Neutrophil (primary cell): ENCODE measurements around the gene EEIG1.
A peak's percentile ranks its signal among the peaks of the same experiment; 100 is the strongest.

Experiments used
- H3K27ac ChIP-seq: fragments of 200-600 bp; sonication (generic); 2 replicates; pipeline ENCODE4 v1.5.1; 2016; ENCODE audit warnings: mild to moderate bottlenecking, moderate library complexity
- H3K27me3 ChIP-seq: fragments of 200-600 bp; sonication (generic); 2 replicates; pipeline ENCODE4 v1.6.0; 2016; ENCODE audit warnings: mild to moderate bottlenecking
- H3K36me3 ChIP-seq: fragments of 200-600 bp; sonication (generic); 2 replicates; pipeline ENCODE4 v1.5.1; 2017
- H3K4me1 ChIP-seq, 2 experiments: fragments of 200-600 bp in 1 of 2; sonication (generic) in 1 of 2; 1 replicate in 1 of 2; 2 replicates in 1 of 2; pipeline versions ENCODE4 v1.5.1 to v1.6.1; 2013 to 2016; ENCODE audit warnings: low read depth in 1 of 2, low read length in 1 of 2, mild to moderate bottlenecking in 1 of 2, moderate library complexity in 1 of 2; ENCODE audit not compliant: control insufficient read depth in 1 of 2, insufficient read depth in 1 of 2
- H3K4me3 ChIP-seq, 2 experiments: fragments of 200-600 bp in 1 of 2; sonication (generic) in 1 of 2; 1 replicate in 1 of 2; 2 replicates in 1 of 2; pipeline ENCODE4 v1.5.1; 2013 to 2016; ENCODE audit warnings: low read depth in 1 of 2, low read length in 1 of 2, mild to moderate bottlenecking in 1 of 2, moderate library complexity in 1 of 2
- H3K9me3 ChIP-seq: fragments of 200-600 bp; sonication (generic); 2 replicates; pipeline ENCODE4 v1.5.1; 2016
- TF ChIP-seq, protein P1 (sequence below): fragments of 200-600 bp; sonication (generic); IDR thresholded peaks from 2 replicates; pipeline ENCODE4 v1.5.1; 2016; ENCODE audit warnings: antibody characterized with exemption

EEIG1 gene

DNA sequence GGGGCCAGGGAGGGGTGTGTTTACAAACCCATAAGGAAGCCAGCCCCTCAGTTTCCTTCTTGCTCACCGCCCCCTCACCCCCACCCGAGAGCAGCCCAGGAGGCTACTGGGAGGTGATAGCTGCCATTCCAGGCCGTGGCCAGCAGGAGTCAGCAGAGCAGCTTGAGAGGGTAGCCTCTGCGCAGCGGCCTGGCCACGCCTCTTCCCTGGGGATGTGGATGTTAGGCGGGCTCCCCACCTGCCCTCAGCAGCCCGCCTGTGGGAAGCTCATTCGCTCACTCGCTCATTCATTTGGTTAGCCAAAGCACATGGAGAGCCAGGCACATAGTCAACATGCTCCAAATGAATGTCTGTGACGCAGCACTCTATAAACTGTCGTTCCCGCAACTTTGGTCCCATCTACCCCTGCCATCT lies 37.1 kb downstream of the EEIG1 start:
- H3K27ac ChIP-seq: no peak overlapping the region
- H3K36me3 ChIP-seq: no peaks in the 10 kb centered on the region
- H3K4me1 ChIP-seq: peaks cover 8 to 17% of the 10 kb centered on the region in 2 experiments
- no peaks in the 10 kb centered on the region for H3K9me3 ChIP-seq
- TF ChIP-seq, protein P1, sequence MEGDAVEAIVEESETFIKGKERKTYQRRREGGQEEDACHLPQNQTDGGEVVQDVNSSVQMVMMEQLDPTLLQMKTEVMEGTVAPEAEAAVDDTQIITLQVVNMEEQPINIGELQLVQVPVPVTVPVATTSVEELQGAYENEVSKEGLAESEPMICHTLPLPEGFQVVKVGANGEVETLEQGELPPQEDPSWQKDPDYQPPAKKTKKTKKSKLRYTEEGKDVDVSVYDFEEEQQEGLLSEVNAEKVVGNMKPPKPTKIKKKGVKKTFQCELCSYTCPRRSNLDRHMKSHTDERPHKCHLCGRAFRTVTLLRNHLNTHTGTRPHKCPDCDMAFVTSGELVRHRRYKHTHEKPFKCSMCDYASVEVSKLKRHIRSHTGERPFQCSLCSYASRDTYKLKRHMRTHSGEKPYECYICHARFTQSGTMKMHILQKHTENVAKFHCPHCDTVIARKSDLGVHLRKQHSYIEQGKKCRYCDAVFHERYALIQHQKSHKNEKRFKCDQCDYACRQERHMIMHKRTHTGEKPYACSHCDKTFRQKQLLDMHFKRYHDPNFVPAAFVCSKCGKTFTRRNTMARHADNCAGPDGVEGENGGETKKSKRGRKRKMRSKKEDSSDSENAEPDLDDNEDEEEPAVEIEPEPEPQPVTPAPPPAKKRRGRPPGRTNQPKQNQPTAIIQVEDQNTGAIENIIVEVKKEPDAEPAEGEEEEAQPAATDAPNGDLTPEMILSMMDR: peak; percentile 93
- no peak overlapping the region for H3K4me3 ChIP-seq
- no peaks in the 10 kb centered on the region for H3K27me3 ChIP-seq

DNA sequence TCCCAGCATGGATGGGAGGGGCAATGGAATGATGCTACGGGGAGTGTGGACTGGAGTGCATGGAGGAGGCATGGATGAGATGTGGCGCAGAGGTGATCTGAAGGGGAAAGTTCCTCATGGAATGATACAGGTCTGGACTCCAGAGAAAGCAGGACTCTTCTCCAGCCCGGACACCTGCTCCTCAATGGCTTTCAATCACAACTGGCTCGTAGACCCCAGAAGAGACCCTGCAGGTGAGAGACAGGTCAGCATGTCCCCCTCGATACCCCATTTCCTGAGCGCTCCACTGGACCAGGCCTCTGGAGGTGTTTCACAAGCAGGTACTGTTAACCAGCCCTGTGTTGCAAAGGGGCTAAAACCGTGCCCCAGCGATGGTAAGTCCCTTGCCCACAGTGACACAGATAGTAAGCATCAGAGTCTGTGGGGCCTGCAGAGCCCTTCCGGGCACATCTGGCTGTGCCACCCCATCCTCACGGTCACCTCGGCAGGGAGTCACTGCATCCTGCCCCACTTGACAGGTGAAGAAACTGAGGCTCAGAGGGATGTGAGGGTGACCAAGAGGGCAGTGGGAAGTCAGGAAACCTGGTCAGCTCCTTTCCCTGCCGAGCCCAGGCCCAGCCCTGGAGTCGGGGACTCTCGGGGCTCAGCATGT lies 37.7 kb downstream of the EEIG1 start:
- Histone ChIP-seq H3K36me3 (no peaks in the 10 kb centered on the region), H3K4me3 (no peak overlapping the region), H3K27ac (no peak overlapping the region), H3K27me3 (no peaks in the 10 kb centered on the region), H3K9me3 (no peaks in the 10 kb centered on the region), H3K4me1 (peaks cover 8 to 18% of the 10 kb centered on the region in 2 experiments)
- TF ChIP-seq, protein P1: no peak

DNA sequence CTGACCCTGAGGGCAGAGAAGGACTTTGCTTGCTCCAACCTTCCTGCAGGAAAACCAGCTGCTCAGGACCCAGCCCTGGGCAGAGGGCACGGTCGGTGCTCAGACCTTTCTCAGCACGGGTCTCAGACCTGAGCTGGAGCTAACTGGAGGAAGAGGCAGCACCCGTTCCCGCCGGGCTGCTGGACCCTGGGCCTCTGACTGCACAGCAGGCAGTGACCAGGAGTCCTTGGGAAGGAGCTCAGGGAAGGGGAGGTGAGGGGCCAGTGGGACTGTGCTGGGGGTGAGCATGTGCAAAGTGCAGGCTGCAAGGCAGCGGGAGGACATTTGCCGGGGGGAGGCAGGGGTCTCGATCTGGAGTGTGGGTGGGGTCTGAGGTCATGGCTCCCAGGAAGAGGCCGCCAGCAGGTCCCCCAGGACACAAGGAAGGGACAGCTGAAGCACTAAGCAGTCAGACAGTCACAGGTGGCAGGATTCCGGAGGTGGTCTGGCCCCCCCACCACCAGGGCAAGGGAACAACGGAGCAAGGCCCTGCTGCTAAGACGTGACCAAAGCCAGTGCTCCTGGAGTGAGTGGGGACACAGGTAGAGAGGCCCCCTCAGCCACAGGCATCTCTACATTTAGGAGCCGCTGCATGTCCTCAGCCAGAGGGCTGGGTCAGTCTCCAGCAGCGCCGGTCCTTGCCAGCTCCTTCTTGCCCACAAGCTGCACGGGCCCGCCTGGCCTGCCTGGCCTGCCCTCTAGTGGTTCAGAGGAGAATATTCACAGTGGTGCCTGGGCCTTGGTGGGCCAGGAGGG lies 38.4 kb downstream of the EEIG1 start:
- no peaks in the 10 kb centered on the region for H3K27me3 ChIP-seq
- H3K9me3 ChIP-seq: no peaks in the 10 kb centered on the region
- H3K4me3 ChIP-seq: no peak overlapping the region
- H3K4me1 ChIP-seq: peaks cover 13 to 26% of the 10 kb centered on the region in 2 experiments
- H3K27ac ChIP-seq: no peak overlapping the region
- TF ChIP-seq, protein P1: peak; percentile 86
- H3K36me3 ChIP-seq: no peaks in the 10 kb centered on the region

DNA sequence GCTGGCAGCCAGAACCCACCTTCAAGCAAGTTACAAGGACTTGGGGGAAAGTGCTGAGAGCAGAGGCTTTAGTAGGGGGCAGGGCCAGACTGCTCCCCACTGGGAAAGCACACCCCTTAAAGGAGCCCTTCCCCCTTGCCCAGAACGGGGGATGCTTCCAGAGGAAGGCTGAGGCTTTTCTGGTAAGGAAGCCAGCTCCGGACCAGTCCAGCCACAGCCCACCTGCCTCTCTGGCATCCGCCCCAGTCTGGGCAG lies 38.9 kb downstream of the EEIG1 start:
- TF ChIP-seq, protein P1: no peak
- Histone ChIP-seq H3K4me1 (peaks cover 18 to 31% of the 10 kb centered on the region in 2 experiments), H3K27ac (no peak overlapping the region), H3K36me3 (no peaks in the 10 kb centered on the region), H3K4me3 (no peak overlapping the region), H3K9me3 (no peaks in the 10 kb centered on the region), H3K27me3 (no peaks in the 10 kb centered on the region)

DNA sequence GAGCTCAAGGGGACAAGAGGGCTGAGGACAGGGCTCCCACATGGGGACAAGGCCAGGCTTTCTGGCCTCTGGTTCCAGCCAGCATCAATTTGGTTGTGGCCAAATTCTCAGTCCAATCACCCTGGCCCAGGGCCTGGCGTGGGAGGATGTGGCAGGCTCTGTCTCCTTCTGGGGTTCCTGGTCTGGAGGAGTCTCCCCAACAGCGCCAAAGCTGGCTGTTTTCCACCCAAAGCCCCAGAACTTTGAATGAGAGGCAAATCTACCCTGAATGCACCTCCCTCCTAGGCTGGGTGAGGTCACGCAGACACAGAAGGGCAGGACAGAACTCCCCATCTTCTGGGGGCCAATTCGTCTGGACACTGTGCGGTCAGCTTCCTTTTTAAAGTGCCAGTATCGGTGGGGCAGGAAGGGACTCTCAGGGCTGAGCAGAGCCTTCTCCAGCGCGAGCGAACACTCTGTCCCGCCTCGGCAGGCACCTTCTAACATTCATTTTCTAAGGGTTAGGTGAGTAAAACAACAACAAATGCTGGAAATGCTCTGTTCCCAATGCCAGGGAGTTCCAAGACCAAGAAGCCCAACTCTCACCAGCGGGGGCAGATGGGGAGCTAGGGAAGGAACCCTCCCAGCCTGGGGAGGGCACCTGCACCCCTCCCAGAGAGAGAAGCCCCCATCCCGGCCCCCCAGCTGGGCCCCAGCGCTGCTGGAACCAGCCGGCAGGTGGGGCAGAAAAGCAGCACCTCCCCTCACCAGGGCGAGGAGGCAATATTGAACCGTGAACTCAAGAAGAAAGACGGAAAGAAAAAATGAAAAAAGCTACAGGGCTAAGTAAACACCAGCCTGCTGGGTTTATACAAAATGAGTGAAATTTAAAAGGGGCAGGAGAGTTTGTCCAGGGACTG lies 39.5 kb downstream of the EEIG1 start:
- H3K36me3 ChIP-seq: no peaks in the 10 kb centered on the region
- TF ChIP-seq, protein P1: no peak

More for the DNA sequence above, 39.5 kb downstream of the EEIG1 start:
- H3K9me3 ChIP-seq: no peaks in the 10 kb centered on the region
- H3K27me3 ChIP-seq: no peaks in the 10 kb centered on the region
- no peak overlapping the region for H3K27ac ChIP-seq
- H3K4me3 ChIP-seq: no peak overlapping the region
- H3K4me1 ChIP-seq: peaks cover 24 to 35% of the 10 kb centered on the region in 2 experiments
